EH (cell line): ENCODE results near the gene SMTNL1.
A peak's percentile ranks its signal among the peaks of the same experiment; 100 is the strongest.

Source experiments
- DNase-seq: peaks from one replicate; pipeline ENCODE4 v3.0.0-alpha.2; 2015; ENCODE audit warnings: low read depth

The SMTNL1 gene, protein sequence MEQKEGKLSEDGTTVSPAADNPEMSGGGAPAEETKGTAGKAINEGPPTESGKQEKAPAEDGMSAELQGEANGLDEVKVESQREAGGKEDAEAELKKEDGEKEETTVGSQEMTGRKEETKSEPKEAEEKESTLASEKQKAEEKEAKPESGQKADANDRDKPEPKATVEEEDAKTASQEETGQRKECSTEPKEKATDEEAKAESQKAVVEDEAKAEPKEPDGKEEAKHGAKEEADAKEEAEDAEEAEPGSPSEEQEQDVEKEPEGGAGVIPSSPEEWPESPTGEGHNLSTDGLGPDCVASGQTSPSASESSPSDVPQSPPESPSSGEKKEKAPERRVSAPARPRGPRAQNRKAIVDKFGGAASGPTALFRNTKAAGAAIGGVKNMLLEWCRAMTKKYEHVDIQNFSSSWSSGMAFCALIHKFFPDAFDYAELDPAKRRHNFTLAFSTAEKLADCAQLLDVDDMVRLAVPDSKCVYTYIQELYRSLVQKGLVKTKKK

DNA sequence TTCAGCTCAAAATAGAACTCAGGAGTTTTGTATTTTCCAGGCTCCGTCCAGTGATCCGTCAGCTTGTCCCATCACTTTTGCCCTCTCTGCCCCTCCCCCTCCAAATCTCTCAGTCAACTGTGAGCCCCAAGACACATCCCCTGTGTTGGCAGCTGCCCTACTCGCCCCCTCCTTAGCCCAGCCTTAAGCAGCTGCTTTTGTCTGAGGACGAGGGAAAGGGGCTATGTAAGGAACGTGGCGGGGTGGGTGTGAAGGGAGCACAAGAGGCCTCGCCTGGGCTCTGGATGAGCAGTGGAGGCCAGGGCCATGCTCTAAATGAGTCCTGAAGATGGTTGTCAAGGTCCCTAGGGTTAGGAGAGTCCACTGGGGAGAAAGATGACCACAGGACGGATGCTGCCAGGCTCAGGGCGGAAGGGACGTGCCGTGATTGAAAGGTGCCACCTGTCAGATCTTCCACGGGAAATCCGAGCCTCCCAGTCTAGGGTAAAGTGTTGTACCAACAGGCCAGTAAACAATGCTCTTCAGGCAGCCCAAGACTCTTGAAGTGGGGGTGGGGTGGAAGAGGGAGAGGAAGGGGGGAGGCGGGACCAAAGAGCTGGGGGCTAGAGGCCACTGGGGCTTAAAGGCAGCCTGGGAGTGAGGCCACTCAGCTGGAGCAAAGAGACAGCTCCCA lies at the start of gene SMTNL1:
Gene SMTNL1 (plus strand): TSS at position 649 of the 673 bp plus-strand sequence. CDS start 5,048 bp downstream, outside the sequence.
- DNase-seq: no peak

DNA sequence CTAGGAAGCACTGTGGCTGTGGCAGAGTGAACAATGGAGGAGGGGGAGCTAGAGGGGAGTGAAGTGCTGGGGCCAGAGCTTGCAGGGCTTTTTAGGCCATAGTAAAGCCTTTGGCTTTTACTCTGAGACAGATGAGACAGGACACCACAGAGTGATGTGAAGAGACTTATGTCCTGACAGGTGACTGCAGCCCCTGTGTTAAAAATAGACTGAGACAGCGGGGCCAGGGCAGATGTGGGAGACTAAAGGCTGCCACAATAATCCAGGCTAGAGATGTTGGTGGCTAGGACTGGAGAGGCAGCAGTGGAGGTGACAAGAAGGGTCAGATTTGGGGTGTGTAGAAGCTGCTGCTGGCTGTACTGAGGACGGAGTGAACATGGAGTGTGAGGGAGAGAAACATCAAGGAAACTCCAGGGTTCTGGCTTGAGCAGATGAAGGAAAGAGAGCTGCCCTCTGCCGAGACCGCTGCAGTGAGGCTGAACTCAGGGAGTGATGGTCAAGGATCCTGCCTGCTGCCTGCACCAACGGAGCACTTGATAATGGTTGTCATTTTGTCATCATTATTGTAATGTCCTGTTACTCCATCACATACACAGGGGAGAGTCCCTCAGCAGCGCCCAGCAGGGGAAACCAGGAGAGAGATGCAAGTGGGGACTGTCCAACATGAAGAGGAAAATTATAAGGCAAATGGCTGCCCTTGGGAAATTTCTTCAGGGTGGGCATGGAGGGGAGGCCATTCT lies 49.3 kb upstream of the SMTNL1 start:
- DNase-seq: no peak

DNA sequence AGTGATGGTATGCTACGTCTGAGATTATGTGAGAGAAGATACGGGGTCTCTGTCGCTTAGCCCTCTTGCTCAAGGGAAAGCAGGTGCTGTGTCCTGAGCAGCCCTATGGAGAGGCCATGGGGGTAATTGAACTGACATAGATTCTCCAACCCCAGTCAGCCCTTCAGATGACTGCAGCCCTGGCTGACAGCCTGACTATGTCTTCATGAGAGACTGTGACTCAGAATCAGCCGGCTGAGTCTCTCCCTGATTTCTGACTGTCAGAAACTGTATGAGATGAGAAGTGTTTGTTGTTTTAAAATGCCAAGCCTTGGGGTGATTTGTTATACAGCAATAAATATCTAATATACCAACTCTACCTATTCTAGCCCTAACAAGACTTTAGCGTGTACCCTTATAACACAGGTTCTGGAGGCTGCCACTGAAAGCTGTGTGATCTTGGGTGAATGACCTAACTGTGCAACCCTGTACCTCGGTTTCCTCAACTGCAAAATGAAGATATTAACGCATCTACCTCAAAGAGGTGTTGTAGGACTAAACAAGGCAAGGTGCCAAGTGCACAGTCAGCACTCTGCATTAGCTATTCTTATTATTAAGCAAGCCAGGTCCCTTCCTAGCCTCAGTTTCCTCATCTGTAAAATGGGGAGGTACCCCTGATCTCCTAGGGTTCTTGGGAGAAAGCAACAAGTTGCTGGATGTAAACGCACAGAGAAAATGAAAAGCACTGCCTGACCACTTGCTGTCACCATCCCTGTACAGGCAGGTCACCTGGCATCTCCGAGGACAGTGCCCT lies 46.7 kb upstream of the SMTNL1 start:
- DNase-seq: peak; percentile 36

DNA sequence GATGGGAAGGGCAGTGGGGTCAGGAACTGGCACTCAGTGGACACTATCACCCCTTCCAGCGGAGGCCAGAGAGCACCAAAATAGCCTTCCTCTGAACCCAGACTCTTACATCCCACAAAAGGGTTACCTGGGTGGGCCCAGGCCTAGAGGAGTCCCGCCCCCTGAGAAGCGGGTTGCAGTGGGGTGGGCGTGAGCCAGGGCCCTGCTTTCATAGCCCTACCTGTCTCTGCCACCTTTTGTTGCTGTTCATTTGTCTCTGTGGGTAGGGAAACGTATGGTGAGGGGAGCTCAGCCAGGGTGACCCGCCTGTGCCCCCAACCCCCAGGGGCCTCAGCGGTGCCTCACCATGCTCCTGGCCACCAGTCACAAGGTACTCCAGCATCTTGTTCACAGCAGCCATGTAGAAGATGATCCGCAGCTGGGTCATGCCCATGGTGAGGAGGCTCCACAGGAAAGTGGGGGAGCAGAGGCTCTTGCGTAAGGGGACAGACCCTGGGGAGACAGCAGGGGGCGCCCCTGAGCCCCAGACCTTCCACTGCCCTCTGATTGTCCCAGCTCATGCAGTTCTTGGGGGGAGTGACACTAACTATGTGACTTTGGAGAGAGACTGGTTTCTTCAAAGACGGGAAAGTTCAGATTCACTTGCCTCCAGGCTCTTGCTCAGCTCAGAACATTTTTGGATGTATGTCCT lies 45.9 kb upstream of the SMTNL1 start:
- peak; percentile 48 for DNase-seq

DNA sequence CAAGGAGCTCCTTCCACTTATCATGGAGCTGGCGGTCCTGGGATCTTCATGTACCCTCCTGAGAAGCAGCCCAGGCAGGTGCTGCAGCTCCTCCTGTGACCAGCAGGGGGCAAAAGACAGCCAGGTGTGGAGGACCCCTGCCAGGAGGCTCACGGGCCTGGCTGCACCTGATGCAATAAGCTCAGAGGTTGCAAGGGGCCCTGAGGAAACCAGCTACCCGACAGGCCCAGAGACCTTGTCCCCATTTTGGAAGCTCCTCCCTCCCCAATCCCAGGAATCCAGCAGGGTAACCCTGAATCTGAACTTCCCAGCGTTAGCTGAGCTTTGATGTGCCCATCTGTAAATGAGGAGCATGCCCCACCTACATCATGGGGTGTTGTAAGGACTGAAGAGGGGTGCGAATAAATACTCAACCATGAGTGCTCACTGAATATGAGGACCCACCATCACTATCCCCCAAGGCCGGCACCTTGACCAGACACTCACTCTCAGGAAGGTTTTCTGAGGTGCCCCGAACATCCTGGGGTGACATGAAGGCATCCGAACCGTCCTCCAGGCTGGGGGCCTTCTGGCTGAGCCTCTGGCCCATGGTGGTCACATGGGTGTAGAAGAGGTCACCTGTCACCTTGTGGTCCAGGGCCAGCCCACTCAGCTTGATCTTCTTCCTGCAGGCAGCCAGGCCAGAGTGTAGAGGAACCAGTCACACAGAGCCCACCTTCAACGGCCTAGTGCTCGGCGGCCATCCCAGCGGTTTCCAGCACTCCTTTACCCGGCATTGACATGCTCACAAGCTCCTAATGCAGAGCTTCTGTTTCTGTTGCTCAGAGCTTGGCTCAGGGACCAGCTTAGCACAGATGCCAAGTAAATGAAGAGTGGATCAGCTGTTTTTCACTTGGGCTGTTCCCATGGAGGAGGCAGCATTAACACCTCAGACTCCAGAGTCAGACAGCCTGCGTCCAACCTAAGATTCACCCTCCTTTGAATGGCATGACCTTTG lies 43.6 kb upstream of the SMTNL1 start:
- DNase-seq: peak; percentile 37

DNA sequence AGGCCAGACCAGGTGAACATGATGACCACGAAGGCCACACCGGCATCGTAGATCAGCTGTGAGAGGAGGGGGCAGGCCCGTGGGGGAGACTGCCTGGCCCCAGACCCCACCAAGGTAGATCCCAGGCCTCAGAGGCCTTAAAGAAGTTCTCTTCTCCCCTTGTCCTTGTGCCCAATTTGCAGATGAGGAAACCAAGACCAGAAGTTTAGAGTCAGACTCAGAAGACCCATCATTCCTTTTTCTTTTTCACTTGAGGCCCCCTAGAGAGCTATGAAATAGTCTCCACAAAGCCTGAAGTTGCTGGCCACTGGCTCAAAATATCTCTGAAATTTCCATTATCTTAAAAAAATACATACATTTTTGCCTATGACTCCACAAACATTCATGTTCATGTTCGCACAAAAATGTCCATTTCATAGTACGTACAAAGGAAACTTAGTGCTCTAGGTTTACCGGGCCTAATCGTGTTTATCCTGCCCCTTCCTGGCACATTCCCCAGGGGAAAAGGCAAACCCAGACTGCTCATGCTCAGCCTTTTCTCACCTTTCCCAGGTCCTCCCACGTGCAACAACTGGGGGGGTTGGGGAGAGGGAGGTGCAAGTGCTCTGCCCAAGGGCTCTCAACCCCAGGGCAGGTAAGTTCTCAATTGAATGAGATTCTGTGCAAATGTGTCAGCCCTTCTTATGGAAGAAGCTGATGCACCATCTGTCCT lies 41.1 kb upstream of the SMTNL1 start:
- no peak for DNase-seq

DNA sequence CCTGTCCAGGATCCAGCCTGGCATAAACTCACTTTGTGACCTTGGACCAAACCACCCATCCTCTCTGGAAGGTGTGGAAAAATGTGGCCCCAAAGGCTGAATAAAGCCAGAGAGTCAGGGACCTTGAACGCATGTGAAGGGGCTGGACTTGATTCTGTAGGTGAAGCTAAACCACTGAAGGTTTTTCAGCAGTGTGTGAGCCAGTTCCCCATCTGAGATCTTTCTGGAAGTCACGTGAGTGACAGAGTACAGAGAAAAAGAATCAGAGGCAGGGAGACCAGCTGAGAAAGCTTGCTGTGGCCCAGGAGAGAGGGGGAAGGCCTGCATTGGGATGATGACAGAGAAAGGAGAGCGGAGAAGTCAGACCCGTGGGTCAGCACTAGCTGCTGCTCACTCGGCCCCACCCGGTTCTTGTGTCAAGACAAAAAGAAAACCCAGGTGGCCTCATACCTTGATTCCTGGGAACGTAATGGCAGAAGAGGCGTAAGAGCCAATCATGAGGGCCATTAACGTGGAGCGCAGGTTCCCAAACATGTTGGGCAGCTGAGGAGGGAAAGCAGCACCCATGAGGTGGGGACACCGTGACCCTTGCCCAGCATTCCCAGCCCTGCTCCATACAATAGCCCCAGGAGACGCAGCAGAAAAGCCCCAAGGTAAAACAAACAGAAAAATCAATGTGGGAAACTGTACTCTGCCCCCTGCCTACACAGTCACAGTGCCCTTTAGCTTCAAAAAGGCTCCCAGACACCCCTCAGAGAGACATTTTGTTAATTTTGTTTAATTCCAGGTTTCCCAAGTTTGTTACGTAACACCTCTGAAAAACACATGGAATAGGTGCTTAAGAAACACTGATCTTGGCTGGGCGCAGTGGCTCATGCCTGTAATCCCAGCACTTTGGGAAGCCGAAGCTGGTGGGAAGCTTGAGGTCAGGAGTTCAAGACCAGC lies 39.8 kb upstream of the SMTNL1 start:
- no peak for DNase-seq

DNA sequence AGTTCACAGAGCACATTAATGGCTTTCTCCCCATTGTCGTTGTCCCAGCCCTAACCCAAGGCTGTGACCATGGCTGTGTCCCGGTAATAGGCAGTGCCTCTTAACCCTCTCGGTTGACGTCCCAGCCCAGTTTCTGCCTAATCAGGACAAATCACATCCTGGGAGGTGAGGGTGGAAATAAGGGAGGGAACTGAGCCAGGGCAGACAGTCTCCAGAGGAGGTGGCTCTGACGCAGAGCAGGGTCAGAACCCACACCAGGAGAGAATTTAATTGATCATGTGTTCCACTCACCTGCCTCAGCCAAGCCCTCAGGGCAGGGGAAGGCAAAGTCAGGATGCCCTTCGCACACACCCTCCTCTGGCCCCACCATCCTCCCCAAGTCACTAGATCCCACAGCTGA lies 38.9 kb upstream of the SMTNL1 start:
- no peak for DNase-seq

DNA sequence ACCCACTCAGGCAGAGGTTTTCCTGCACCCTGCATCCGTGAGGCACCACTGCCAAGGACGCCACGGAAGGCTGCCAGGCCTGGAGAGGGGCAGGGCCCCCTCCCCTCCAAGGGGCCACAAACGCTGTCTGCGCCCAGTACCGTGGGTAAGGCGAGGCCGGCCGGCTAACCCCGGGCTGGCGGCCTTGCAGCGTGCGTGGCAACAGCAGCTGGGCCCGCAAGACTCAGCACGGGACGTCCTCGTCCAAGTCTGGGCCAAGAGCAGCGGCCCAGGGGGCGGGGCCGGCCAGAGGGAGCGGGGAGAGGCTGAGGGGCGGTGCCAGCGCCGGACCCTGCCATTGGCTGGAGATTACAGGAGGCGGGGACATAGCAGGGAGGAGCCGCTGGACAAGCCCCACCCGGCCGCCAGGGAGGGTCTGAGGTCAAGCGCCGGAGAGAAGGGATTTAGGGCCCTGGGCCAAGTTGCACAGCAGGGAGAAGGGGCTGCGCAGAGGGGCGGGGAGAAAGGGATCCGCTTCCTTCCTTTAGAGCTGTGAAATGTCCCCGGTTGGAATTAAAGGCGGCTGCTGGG lies 37.9 kb upstream of the SMTNL1 start:
- peak; percentile 92 for DNase-seq

DNA sequence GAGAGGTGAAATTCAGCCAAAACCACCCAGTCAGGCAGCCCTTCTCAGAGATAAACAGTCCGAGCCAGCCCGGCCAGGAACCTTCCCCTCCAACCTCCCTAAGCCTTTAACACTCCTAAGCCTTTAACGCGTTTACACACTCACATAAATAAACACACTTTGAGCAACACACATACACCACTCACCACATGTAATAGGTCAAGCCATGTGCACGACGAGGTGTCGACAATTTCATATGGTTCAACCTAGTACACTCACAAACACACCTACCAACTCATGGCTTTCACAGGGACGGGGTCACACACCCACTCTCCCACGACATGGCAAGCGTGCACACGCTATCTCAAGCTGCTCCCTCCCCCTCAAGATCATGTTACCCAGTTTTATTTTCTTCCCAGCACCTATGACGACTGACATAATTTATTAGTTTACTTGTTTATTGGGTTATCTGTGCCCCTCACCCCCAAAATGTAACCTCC lies 37.4 kb upstream of the SMTNL1 start:
- no peak for DNase-seq

DNA sequence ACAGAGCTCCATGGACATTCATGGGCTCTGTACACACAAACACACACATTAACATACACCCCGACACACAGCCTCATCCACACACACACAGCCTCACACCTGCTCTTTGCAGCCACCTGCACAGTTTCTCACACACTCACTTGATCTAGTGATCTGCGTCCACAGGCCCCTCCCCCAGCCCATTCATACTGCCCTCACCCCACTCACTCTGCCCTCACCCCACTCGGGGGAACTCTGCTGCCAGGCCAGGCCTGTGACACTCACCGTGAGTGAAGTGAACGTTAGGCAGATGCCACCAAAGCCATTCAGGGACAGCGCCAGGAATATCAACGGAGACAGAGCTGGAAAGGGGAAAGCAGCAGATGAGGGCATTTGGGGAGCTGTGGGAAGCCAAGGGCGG lies 36.9 kb upstream of the SMTNL1 start:
- no peak for DNase-seq

DNA sequence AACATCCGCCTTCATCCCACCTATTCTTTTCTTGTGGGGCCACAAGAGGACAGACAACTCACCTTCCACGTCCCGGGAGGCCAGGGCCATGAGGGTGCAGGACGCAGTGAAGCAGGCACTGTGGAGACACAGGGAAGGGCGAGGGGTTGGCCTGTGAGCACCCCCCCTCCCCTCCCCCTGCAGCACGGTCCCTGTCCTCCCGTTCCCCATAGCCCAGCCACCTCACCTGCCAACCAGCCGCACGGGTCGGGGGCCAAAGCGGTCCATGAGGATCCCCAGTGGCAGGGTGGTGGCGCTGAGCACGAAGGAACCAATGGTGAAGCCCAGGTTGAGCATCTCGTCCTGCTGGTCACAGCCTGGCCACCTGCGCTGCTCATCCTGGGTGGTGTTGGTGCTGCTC lies 36.5 kb upstream of the SMTNL1 start:
- no peak for DNase-seq

DNA sequence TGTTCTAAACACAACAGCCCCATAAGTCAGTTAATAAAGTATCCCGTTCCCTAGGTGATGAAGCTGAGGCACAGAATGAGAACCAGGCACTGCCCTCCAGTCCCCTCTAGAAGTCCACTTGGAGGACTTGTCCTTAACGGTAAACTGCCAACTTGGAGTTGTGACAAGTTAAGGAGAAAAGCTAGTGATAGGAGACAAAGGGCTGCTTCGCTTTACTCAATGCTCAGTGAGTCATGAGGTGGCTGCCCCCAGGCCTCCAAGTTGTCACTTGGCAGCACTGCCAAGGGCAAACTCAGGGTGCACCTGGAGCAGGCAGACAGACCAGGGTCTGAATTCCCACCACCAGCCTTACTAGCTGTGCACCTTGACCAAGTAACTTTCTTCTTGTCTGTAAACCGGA lies 35.4 kb upstream of the SMTNL1 start:
- no peak for DNase-seq

DNA sequence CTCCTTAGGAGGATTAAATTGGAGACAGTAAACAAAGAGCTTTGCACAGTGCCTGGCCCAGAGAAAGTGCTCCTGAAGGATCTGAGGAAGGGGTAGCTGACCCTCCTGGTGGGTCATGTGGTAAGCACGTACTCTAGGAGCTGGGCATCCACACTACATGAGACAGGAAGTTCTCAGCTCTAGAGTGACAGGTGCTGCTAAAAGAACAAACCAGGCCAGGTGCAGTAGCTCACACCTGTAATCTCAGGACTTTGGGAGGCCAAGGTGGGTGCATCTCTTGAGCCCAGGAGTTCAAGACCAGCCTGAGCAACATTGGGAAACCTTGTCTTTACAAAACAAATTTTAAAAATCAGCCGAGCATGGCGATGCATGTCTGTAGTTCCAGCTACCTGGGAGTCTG lies 35.0 kb upstream of the SMTNL1 start:
- no peak for DNase-seq

DNA sequence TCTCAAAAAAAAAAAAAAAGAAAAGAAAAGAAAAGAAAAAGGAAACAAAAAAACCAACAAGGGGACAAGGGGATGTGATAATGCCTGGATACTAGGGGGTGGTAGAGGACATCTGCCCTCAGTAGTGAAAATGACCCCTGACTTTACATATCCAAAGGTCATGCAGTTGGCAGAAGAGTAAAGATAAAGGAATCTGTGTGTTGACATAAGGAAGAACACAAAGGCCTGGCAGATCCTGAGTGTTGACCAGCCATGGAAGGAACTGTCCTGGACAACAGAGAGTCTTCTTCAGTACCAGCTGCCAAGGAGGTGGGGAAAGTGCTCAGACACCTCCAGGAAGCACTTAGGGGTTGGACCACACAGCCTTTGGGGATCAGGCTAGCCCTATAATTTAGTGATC lies 34.5 kb upstream of the SMTNL1 start:
- DNase-seq: no peak

DNA sequence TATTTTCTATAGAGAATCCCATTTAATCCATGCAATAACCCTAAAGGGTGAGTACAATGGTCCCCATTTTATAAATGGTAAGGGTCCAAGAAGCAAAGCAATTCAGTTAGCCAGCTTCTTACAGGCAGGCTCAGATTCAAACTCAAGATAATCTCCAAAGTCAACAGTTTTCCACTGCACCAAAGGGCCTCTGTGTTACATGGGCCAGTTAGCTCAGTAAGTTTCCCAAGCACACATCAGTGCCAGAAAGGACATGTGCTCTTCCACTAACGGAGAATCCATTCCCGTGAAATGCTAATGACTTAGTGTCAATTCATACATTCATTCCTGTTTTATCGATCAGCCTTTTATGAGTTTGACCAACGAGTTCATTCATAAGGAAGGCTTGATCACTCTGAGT lies 32.9 kb upstream of the SMTNL1 start:
- no peak for DNase-seq

DNA sequence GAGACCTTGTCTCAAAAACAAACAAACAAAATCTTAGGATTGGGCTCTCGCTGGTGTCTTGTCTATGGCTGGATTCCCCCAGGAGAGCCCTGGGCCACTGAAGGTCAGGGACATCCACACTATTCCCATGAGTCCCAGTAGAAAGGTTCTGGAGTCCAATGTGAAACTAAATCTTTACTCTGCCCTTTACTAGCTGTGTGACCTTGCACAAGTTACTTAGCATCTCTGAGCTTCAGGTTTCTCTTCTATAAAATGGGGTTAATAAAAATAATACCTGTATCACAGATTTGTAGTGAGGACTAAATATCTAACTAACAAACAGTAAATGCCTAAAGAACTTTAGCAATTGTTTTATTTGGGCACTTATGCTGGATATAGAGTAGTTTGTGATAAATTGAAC lies 30.9 kb upstream of the SMTNL1 start:
- DNase-seq: no peak
